ENCODE data around the gene TSPAN1. TPM values are rescaled to one million over a fixed set of nuclear protein-coding genes. Genes with fewer than 3 reads are reported as not detected.

The TSPAN1 gene
- total RNA-seq, 4 donors from 2014 or later, result 1.0 to 11.0 (median 1.7) TPM

GRCh38 chr1:46193285-46193684 lies 18.4 kb downstream of the TSPAN1 start:
- ATAC-seq, result no peak
- TF ChIP-seq POLR2AphosphoS5 (IDR thresholded peaks at IDR 0.05) (no peak), CTCF (IDR thresholded peaks at IDR 0.05) (no peak), EP300 (IDR thresholded peaks at IDR 0.05) (no peak), POLR2A (IDR thresholded peaks at IDR 0.05) (no peak)
- Histone ChIP-seq H3K4me3 (no peak overlapping the region), H3K27me3 (no peaks in the 10 kb centered on the region), H3K36me3 (peaks cover 0 to 80% of the 10 kb centered on the region in 2 donors), H3K9me3 (no peaks in the 10 kb centered on the region), H3K27ac (no peak overlapping the region), H3K4me1 (peaks cover 0 to 36% (median 9%) of the 10 kb centered on the region in 3 donors)
- 78% methylated on average over 4 of the region's 7 CpGs; no CpG with 5 or more reads in 1 of the 2 donors for WGBS, 2 donors (ENCODE audit: low coverage in 1 of 2)

- TF ChIP-seq POLR2A (IDR thresholded peaks at IDR 0.05) (no peak), POLR2AphosphoS5 (IDR thresholded peaks at IDR 0.05) (no peak), CTCF (IDR thresholded peaks at IDR 0.05) (no peak), EP300 (IDR thresholded peaks at IDR 0.05) (no peak)
- no peak overlapping the region for H3K27ac ChIP-seq
- no peaks in the 10 kb centered on the region for H3K27me3 ChIP-seq
- no peak for ATAC-seq
- H3K36me3 ChIP-seq, result peaks cover 0 to 72% of the 10 kb centered on the region in 2 donors
- no peak overlapping the region for H3K4me3 ChIP-seq
- no peaks in the 10 kb centered on the region for H3K9me3 ChIP-seq
- 80 to 100% methylated on average over 1 to 3 of the region's 9 CpGs for WGBS, 2 donors (ENCODE audit: low coverage in 1 of 2)
- peaks cover 0 to 38% (median 13%) of the 10 kb centered on the region in 3 donors for H3K4me1 ChIP-seq
Observed at GRCh38 chr1:46193984-46194570, 19.2 kb downstream of the TSPAN1 start.

GRCh38 chr1:46194641-46195193 lies 19.8 kb downstream of the TSPAN1 start:
- TF ChIP-seq POLR2A (IDR thresholded peaks at IDR 0.05), result no peak
- TF ChIP-seq CTCF (IDR thresholded peaks at IDR 0.05), result no peak
- no peak for TF ChIP-seq POLR2AphosphoS5 (IDR thresholded peaks at IDR 0.05)
- no peak for TF ChIP-seq EP300 (IDR thresholded peaks at IDR 0.05)
- Histone ChIP-seq H3K4me1 (peaks cover 0 to 41% (median 15%) of the 10 kb centered on the region in 3 donors), H3K27ac (no peak overlapping the region), H3K9me3 (no peaks in the 10 kb centered on the region), H3K4me3 (no peak overlapping the region), H3K36me3 (peaks cover 0 to 66% of the 10 kb centered on the region in 2 donors), H3K27me3 (no peaks in the 10 kb centered on the region)
- no peak for ATAC-seq
- WGBS, 2 donors (ENCODE audit: low coverage in 1 of 2), result 50 to 68% methylated on average over 1 to 5 of the region's 5 CpGs

- 100% methylated on average over 1 of the region's 9 CpGs for WGBS, 2 donors (ENCODE audit: low coverage in 1 of 2)
- Histone ChIP-seq H3K9me3 (no peaks in the 10 kb centered on the region), H3K36me3 (peaks cover 0 to 47% of the 10 kb centered on the region in 2 donors), H3K4me1 (peaks cover 0 to 41% (median 15%) of the 10 kb centered on the region in 3 donors), H3K27ac (peak overlapping the region in 1 of 4 donors; percentile 88), H3K27me3 (no peaks in the 10 kb centered on the region), H3K4me3 (no peak overlapping the region)
- ATAC-seq, result no peak
- TF ChIP-seq POLR2AphosphoS5 (IDR thresholded peaks at IDR 0.05), result no peak
- no peak for TF ChIP-seq EP300 (IDR thresholded peaks at IDR 0.05)
- no peak for TF ChIP-seq CTCF (IDR thresholded peaks at IDR 0.05)
- no peak for TF ChIP-seq POLR2A (IDR thresholded peaks at IDR 0.05)
Observed at GRCh38 chr1:46196609-46197008, 21.7 kb downstream of the TSPAN1 start.

GRCh38 chr1:46197560-46197963 lies 22.7 kb downstream of the TSPAN1 start:
- TF ChIP-seq EP300 (IDR thresholded peaks at IDR 0.05) (no peak), POLR2AphosphoS5 (IDR thresholded peaks at IDR 0.05) (no peak), POLR2A (IDR thresholded peaks at IDR 0.05) (no peak), CTCF (IDR thresholded peaks at IDR 0.05) (no peak)
- ATAC-seq, result no peak
- H3K27ac ChIP-seq, result peak overlapping the region in 3 of 4 donors; percentile 77 to 88 (median 77)

More at GRCh38 chr1:46197560-46197963, 22.7 kb downstream of the TSPAN1 start:
- Histone ChIP-seq H3K27me3 (no peaks in the 10 kb centered on the region), H3K9me3 (no peaks in the 10 kb centered on the region), H3K4me1 (peaks cover 0 to 47% (median 15%) of the 10 kb centered on the region in 3 donors), H3K4me3 (peak overlapping the region; percentile 57 to 68), H3K36me3 (peaks cover 0 to 38% of the 10 kb centered on the region in 2 donors)
- 73% methylated on average over 2 of the region's 9 CpGs; no CpG with 5 or more reads in 1 of the 2 donors for WGBS, 2 donors (ENCODE audit: low coverage in 1 of 2)

Measured in gastroesophageal sphincter (tissue), 4 donors.